ENCODE results near the gene RBFA.

Gene RBFA

GRCh38 chr18:80074697-80075096 is 40.5 kb downstream of the RBFA start:
- DNase-seq (ENCODE audit: low spot score) = no peak

- no peak for DNase-seq (ENCODE audit: low spot score)
Observed at GRCh38 chr18:80075940-80076339, 41.7 kb downstream of the RBFA start.

GRCh38 chr18:80076379-80076778 is 42.1 kb downstream of the RBFA start:
- no peak for DNase-seq (ENCODE audit: low spot score)

- no peak for DNase-seq (ENCODE audit: low spot score)
Observed at GRCh38 chr18:80077873-80078272, 43.6 kb downstream of the RBFA start.

Data from CD4-positive, alpha-beta T cell treated with Interleukin-15 for 4 hours (primary cell).